HepG2 (cell line): Measurements from ENCODE around the gene KBTBD13. TPM values are rescaled to one million over a fixed set of nuclear protein-coding genes. Genes with fewer than 3 reads are reported as not detected.

Experiments used
- CCAR2 ChIP-seq: fragments of 200-400 bp; formaldehyde crosslinking; optimal IDR thresholded peaks from 2 replicates; pipeline ENCODE3; 2018; ENCODE audit warnings: low read depth, mild to moderate bottlenecking, low read length, moderate library complexity
- DNMT1 ChIP-seq: sonication (generic); formaldehyde crosslinking; IDR thresholded peaks from 2 replicates; pipeline ENCODE4 v1.5.1; 2020; ENCODE audit warnings: mild to moderate bottlenecking, missing genetic modification reagents
- HMG20B ChIP-seq: conservative IDR thresholded peaks from 2 replicates; pipeline ENCODE4 v1.6.1; 2016; ENCODE audit warnings: missing genetic modification reagents, missing compliant biosample characterization
- KDM1A ChIP-seq: IDR thresholded peaks from 2 replicates; pipeline ENCODE4 v1.6.1; 2016; ENCODE audit warnings: missing compliant biosample characterization
- KMT2A ChIP-seq: sonication (generic); formaldehyde crosslinking; IDR thresholded peaks from 2 replicates; pipeline ENCODE4 v1.4.0; 2020; ENCODE audit warnings: missing genetic modification reagents
- NFYC ChIP-seq: IDR thresholded peaks from 2 replicates; pipeline ENCODE4 v1.6.1; 2016; ENCODE audit warnings: missing genetic modification reagents, missing compliant biosample characterization
- PTBP1 ChIP-seq: fragments of 200-400 bp; formaldehyde crosslinking; IDR thresholded peaks from 2 replicates; pipeline ENCODE4 v1.6.1; 2018; ENCODE audit warnings: low read length, low read depth; ENCODE audit not compliant: poor library complexity, severe bottlenecking
- SIN3B ChIP-seq: fragments of 150-350 bp; IDR thresholded peaks from 2 replicates; pipeline ENCODE4 v1.6.1; 2014; ENCODE audit warnings: low read length
- SMAD1 ChIP-seq: sonication (generic); formaldehyde crosslinking; IDR thresholded peaks from 2 replicates; pipeline ENCODE4 v1.4.0; 2020; ENCODE audit warnings: missing genetic modification reagents, low read depth, mild to moderate bottlenecking, borderline replicate concordance
- SRSF9 ChIP-seq: fragments of 200-400 bp; formaldehyde crosslinking; IDR thresholded peaks from 2 replicates; pipeline ENCODE4 v1.6.1; 2018; ENCODE audit warnings: borderline replicate concordance, mild to moderate bottlenecking, low read depth, low read length; ENCODE audit not compliant: insufficient read depth, poor library complexity, severe bottlenecking
- SSRP1 ChIP-seq: IDR thresholded peaks from 2 replicates; pipeline ENCODE4 v1.6.1; 2016; ENCODE audit warnings: control low read depth
- ZNF17 ChIP-seq: sonication (generic); formaldehyde crosslinking; IDR thresholded peaks from 2 replicates; pipeline ENCODE4 v1.5.0; 2020; ENCODE audit warnings: mild to moderate bottlenecking, missing genetic modification reagents
- ZNF33A ChIP-seq: sonication (generic); formaldehyde crosslinking; IDR thresholded peaks from 2 replicates; pipeline ENCODE4 v1.5.1; 2020; ENCODE audit warnings: missing genetic modification reagents, mild to moderate bottlenecking, moderate library complexity, borderline replicate concordance
- ZNF772 ChIP-seq: sonication (generic); formaldehyde crosslinking; IDR thresholded peaks from 2 replicates; pipeline ENCODE4 v1.5.0; 2020; ENCODE audit warnings: mild to moderate bottlenecking, missing genetic modification reagents
- ZNF816 ChIP-seq: sonication (generic); formaldehyde crosslinking; IDR thresholded peaks from 2 replicates; pipeline ENCODE4 v1.8.0; 2022; ENCODE audit warnings: missing genetic modification reagents, mild to moderate bottlenecking, borderline replicate concordance
- polyA plus RNA-seq, 8 experiments: library from polyadenylated mRNA; depleted of rRNA in 3 of 8; stranded (reverse) in 7 of 8; unstranded in 1 of 8; fragments of >200 nt; fragmentation: Illumina TruSeq in 4 of 8; extraction: Trizol in 4 of 8; gene quantifications; 2 replicates each; pipeline versions ENCODE4 v1.2.1 to v1.2.3, GENCODE V29; 2011 to 2016; ENCODE audit warnings: low read depth in 4 of 8, missing spikeins in 1 of 8, mixed read lengths in 1 of 8; ENCODE audit not compliant: insufficient read depth in 1 of 8
- total RNA-seq, 5 experiments: library from RNA; depleted of rRNA; stranded (reverse); fragments of >200 nt; fragmentation: Illumina TruSeq; extraction: Trizol; gene quantifications; 2 replicates each; pipeline ENCODE4 v1.2.3, GENCODE V29; 2016; ENCODE audit warnings: low read depth in 1 of 5
- TF ChIP-seq, protein P1 (sequence below): sonication (generic); IDR thresholded peaks from 2 replicates; pipeline ENCODE4 v1.6.1; 2016; ENCODE audit warnings: low read depth, borderline replicate concordance
- TF ChIP-seq, protein P2 (sequence below): IDR thresholded peaks from 2 replicates; pipeline ENCODE4 v1.6.1; 2016; ENCODE audit warnings: control low read depth
- TF ChIP-seq, protein P3 (sequence below): sonication (generic); formaldehyde crosslinking; IDR thresholded peaks from 2 replicates; pipeline ENCODE4 v1.4.0; 2020; ENCODE audit warnings: missing genetic modification reagents, borderline replicate concordance
- TF ChIP-seq, protein P4 (sequence below): sonication (generic); formaldehyde crosslinking; IDR thresholded peaks from 2 replicates; pipeline ENCODE4 v1.8.0; 2022; ENCODE audit warnings: mild to moderate bottlenecking, missing genetic modification reagents, borderline replicate concordance
- TF ChIP-seq, protein P5 (sequence below): sonication (generic); formaldehyde crosslinking; IDR thresholded peaks from 2 replicates; pipeline ENCODE4 v1.8.0; 2022; ENCODE audit warnings: missing genetic modification reagents, mild to moderate bottlenecking, inconsistent platforms, borderline replicate concordance

The KBTBD13 gene
- total and polyA plus RNA-seq, 2 of the 13 experiments (the other 11 are each of a cell fraction or from before 2014, with no cell fraction given) = not detected

DNA sequence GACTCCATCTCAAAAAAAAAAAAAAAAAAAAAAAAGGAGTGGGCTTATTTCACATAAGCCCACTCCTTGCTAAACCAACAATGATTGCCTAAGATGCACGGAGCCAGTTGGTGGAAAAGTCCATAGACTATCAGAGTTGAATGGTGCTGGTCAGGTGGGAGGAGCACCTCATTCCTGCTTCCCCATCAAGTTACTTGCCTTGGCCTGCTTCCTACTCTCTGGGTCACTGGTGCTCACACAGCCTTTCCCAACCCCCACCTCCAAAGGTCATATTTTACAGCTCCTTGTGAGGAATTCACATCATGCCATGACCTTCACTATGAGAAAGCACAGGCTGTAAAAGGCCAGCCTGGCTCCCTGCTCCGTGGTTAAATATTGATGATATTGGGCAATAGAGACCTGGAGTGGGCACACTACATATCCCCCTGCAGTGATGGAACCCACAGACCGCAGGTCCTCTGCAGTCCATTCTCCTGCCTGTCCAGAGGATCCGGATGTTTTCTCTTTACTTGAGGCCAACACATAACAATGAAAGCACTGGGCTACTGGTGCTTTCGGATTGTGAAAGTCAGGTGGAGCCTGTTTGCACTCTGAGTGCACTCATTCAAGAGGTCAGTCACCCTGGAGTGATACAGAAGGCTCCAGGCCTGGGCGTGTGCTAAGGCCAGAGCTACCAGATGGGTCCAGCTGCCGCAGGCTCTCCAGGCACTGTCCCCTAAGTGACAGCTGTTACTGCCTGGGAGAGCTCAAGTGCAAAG is 31.6 kb upstream of the KBTBD13 start, which contains the start of gene SLC51B (continued):
- TF ChIP-seq SSRP1 = peak; percentile 86; the same call in 1 of the 2 replicates
- TF ChIP-seq DNMT1 = no peak
- no peak for TF ChIP-seq PTBP1
- peak; percentile 74; the same call in 1 of the 2 replicates for TF ChIP-seq KDM1A (CRISPR knock-in tag)
- no peak for TF ChIP-seq SMAD1 (CRISPR knock-in tag)
- no peak for TF ChIP-seq NFYC (CRISPR knock-in tag)
- TF ChIP-seq, protein P1, sequence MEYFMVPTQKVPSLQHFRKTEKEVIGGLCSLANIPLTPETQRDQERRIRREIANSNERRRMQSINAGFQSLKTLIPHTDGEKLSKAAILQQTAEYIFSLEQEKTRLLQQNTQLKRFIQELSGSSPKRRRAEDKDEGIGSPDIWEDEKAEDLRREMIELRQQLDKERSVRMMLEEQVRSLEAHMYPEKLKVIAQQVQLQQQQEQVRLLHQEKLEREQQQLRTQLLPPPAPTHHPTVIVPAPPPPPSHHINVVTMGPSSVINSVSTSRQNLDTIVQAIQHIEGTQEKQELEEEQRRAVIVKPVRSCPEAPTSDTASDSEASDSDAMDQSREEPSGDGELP = peak; percentile 95
- TF ChIP-seq, protein P2, sequence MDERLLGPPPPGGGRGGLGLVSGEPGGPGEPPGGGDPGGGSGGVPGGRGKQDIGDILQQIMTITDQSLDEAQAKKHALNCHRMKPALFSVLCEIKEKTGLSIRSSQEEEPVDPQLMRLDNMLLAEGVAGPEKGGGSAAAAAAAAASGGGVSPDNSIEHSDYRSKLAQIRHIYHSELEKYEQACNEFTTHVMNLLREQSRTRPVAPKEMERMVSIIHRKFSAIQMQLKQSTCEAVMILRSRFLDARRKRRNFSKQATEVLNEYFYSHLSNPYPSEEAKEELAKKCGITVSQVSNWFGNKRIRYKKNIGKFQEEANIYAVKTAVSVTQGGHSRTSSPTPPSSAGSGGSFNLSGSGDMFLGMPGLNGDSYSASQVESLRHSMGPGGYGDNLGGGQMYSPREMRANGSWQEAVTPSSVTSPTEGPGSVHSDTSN (CRISPR knock-in tag) = peak; percentile 32; the same call in 1 of the 2 replicates
- TF ChIP-seq SRSF9 = no peak
- TF ChIP-seq ZNF33A (CRISPR knock-in tag) = no peak
- peak; percentile 86 for TF ChIP-seq ZNF772 (CRISPR knock-in tag)
- no peak for TF ChIP-seq SIN3B
- TF ChIP-seq ZNF816 (CRISPR knock-in tag) = no peak
- TF ChIP-seq CCAR2 = no peak
- TF ChIP-seq, protein P3, sequence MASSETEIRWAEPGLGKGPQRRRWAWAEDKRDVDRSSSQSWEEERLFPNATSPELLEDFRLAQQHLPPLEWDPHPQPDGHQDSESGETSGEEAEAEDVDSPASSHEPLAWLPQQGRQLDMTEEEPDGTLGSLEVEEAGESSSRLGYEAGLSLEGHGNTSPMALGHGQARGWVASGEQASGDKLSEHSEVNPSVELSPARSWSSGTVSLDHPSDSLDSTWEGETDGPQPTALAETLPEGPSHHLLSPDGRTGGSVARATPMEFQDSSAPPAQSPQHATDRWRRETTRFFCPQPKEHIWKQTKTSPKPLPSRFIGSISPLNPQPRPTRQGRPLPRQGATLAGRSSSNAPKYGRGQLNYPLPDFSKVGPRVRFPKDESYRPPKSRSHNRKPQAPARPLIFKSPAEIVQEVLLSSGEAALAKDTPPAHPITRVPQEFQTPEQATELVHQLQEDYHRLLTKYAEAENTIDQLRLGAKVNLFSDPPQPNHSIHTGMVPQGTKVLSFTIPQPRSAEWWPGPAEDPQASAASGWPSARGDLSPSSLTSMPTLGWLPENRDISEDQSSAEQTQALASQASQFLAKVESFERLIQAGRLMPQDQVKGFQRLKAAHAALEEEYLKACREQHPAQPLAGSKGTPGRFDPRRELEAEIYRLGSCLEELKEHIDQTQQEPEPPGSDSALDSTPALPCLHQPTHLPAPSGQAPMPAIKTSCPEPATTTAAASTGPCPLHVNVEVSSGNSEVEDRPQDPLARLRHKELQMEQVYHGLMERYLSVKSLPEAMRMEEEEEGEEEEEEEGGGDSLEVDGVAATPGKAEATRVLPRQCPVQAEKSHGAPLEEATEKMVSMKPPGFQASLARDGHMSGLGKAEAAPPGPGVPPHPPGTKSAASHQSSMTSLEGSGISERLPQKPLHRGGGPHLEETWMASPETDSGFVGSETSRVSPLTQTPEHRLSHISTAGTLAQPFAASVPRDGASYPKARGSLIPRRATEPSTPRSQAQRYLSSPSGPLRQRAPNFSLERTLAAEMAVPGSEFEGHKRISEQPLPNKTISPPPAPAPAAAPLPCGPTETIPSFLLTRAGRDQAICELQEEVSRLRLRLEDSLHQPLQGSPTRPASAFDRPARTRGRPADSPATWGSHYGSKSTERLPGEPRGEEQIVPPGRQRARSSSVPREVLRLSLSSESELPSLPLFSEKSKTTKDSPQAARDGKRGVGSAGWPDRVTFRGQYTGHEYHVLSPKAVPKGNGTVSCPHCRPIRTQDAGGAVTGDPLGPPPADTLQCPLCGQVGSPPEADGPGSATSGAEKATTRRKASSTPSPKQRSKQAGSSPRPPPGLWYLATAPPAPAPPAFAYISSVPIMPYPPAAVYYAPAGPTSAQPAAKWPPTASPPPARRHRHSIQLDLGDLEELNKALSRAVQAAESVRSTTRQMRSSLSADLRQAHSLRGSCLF (CRISPR knock-in tag) = no peak
- peak; percentile 64 for TF ChIP-seq KMT2A (CRISPR knock-in tag)
- TF ChIP-seq, protein P4, sequence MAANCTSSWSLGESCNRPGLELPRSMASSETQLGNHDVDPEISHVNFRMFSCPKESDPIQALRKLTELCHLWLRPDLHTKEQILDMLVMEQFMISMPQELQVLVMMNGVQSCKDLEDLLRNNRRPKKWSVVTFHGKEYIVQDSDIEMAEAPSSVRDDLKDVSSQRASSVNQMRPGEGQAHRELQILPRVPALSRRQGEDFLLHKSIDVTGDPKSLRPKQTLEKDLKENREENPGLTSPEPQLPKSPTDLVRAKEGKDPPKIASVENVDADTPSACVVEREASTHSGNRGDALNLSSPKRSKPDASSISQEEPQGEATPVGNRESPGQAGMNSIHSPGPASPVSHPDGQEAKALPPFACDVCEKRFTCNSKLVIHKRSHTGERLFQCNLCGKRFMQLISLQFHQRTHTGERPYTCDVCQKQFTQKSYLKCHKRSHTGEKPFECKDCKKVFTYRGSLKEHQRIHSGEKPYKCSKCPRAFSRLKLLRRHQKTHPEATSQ (CRISPR knock-in tag) = no peak; the same call in 1 of the 2 replicates
- TF ChIP-seq, protein P5, sequence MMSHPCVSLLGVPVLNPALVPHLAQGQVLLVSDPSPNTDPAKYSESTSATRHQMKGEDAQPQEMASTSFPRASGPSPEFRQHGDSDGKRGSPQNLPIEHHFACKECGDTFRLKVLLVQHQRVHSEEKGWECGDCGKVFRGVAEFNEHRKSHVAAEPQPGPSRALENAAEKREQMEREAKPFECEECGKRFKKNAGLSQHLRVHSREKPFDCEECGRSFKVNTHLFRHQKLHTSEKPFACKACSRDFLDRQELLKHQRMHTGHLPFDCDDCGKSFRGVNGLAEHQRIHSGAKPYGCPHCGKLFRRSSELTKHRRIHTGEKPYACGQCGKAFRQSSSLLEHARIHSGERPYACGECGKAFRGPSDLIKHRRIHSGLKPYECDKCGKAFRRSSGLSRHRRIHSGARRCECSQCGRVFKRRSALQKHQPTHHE = no peak
- TF ChIP-seq HMG20B (CRISPR knock-in tag) = 0 out of 2 replicates have a peak, but pooled peaks have one; percentile 59
- no peak for TF ChIP-seq ZNF17 (CRISPR knock-in tag)
